H9 (cell line): Measurements from ENCODE around the gene GOLGA3. TPM values are rescaled to one million over a fixed set of nuclear protein-coding genes. Genes with fewer than 3 reads are reported as not detected.

Experiments
- DNase-seq: peaks from one replicate; pipeline ENCODE4 v3.0.0-alpha.2; 2017
- H2AFZ ChIP-seq: one replicate; pipeline ENCODE4 v1.6.1; 2013; ENCODE audit warnings: mild to moderate bottlenecking, low read length, control low read depth, moderate library complexity
- H2AK5ac ChIP-seq: 2 replicates; pipeline ENCODE4 v1.6.1; 2013; ENCODE audit warnings: low read length, control low read depth, mixed read lengths; ENCODE audit not compliant: insufficient read length
- H2BK120ac ChIP-seq: one replicate; pipeline ENCODE4 v1.6.1; 2013; ENCODE audit warnings: low read depth, mild to moderate bottlenecking, low read length, control low read depth, inconsistent platforms; ENCODE audit not compliant: poor library complexity, severe bottlenecking
- H2BK12ac ChIP-seq: 2 replicates; pipeline ENCODE4 v1.6.1; 2013; ENCODE audit warnings: low read length, control low read depth, mixed read lengths, low read depth; ENCODE audit not compliant: insufficient read length
- H2BK15ac ChIP-seq: 2 replicates; pipeline ENCODE4 v1.6.1; 2013; ENCODE audit warnings: low read depth, low read length, control low read depth
- H2BK20ac ChIP-seq: one replicate; pipeline ENCODE4 v1.6.1; 2013; ENCODE audit warnings: low read depth, mild to moderate bottlenecking, low read length, control low read depth, inconsistent platforms; ENCODE audit not compliant: poor library complexity, severe bottlenecking
- H2BK5ac ChIP-seq: 2 replicates; pipeline ENCODE4 v1.6.1; 2013; ENCODE audit warnings: low read length, control low read depth, mixed read lengths; ENCODE audit not compliant: insufficient read length
- H3K14ac ChIP-seq: 2 replicates; pipeline ENCODE4 v1.6.1; 2013; ENCODE audit warnings: low read length, control low read depth; ENCODE audit not compliant: insufficient read depth
- H3K18ac ChIP-seq: 2 replicates; pipeline ENCODE4 v1.6.1; 2013; ENCODE audit warnings: low read depth, mild to moderate bottlenecking, mixed read lengths, low read length, control low read depth; ENCODE audit not compliant: insufficient read length
- H3K23ac ChIP-seq: 2 replicates; pipeline ENCODE4 v1.6.1; 2013; ENCODE audit warnings: low read length, control low read depth, mixed read lengths, low read depth; ENCODE audit not compliant: insufficient read length
- H3K23me2 ChIP-seq: 2 replicates; pipeline ENCODE4 v1.6.1; 2013; ENCODE audit warnings: low read depth, mild to moderate bottlenecking, mixed read lengths, low read length, control low read depth; ENCODE audit not compliant: insufficient read length, poor library complexity, severe bottlenecking
- H3K27ac ChIP-seq: 2 replicates; pipeline ENCODE4 v1.5.1; 2013; ENCODE audit warnings: low read length, control low read depth, mixed read lengths, low read depth; ENCODE audit not compliant: insufficient read length
- H3K27me3 ChIP-seq: 2 replicates; pipeline ENCODE4 v1.6.1; 2013; ENCODE audit warnings: low read length, control low read depth, inconsistent platforms; ENCODE audit not compliant: insufficient read depth
- H3K4ac ChIP-seq: 2 replicates; pipeline ENCODE4 v1.6.1; 2013; ENCODE audit warnings: low read depth, mild to moderate bottlenecking, control low read depth, inconsistent platforms, low read length, moderate library complexity
- H3K4me1 ChIP-seq: 2 replicates; pipeline ENCODE4 v1.6.1; 2013; ENCODE audit warnings: low read length, control low read depth, inconsistent platforms; ENCODE audit not compliant: insufficient read depth
- H3K4me2 ChIP-seq: 2 replicates; pipeline ENCODE4 v1.6.1; 2013; ENCODE audit warnings: low read length, control low read depth, mixed read lengths; ENCODE audit not compliant: insufficient read length, insufficient read depth
- H3K56ac ChIP-seq: 2 replicates; pipeline ENCODE4 v1.6.1; 2013; ENCODE audit warnings: low read depth, mild to moderate bottlenecking, mixed read lengths, low read length, control low read depth; ENCODE audit not compliant: insufficient read length
- H3K79me1 ChIP-seq: 2 replicates; pipeline ENCODE4 v1.6.1; 2013; ENCODE audit warnings: low read depth, mild to moderate bottlenecking, moderate library complexity, low read length, control low read depth, inconsistent platforms; ENCODE audit not compliant: insufficient read depth, poor library complexity, severe bottlenecking
- H3K79me2 ChIP-seq: 2 replicates; pipeline ENCODE4 v1.6.1; 2013; ENCODE audit warnings: low read length, control low read depth, inconsistent platforms; ENCODE audit not compliant: insufficient read depth
- H3K9ac ChIP-seq: 2 replicates; pipeline ENCODE4 v1.6.1; 2013; ENCODE audit warnings: low read length, control low read depth, mixed read lengths; ENCODE audit not compliant: insufficient read length; ENCODE audit errors: extremely low read depth
- H3K9me3 ChIP-seq: one replicate; pipeline ENCODE4 v1.6.1; 2013; ENCODE audit warnings: low read depth, low read length, inconsistent platforms; ENCODE audit not compliant: control insufficient read depth
- H3T11ph ChIP-seq: one replicate; pipeline ENCODE4 v1.6.1; 2013; ENCODE audit warnings: mild to moderate bottlenecking, low read length, control low read depth, inconsistent platforms
- H4K20me1 ChIP-seq: one replicate; pipeline ENCODE4 v1.6.1; 2013; ENCODE audit not compliant: control insufficient read depth, insufficient read length, insufficient read depth
- H4K5ac ChIP-seq: 2 replicates; pipeline ENCODE4 v1.6.1; 2013; ENCODE audit warnings: low read depth, mild to moderate bottlenecking, mixed read lengths, low read length, control low read depth; ENCODE audit not compliant: insufficient read length
- H4K8ac ChIP-seq: replicated peaks from 2 replicates; pipeline ENCODE4 v1.6.1; 2013; ENCODE audit warnings: low read length, control low read depth, mixed read lengths, low read depth; ENCODE audit not compliant: insufficient read length
- H4K91ac ChIP-seq: 2 replicates; pipeline ENCODE4 v1.6.1; 2013; ENCODE audit warnings: low read depth, mild to moderate bottlenecking, moderate library complexity, mixed read lengths, low read length, control low read depth; ENCODE audit not compliant: insufficient read length
- H3K27ac Mint-ChIP-seq, 3 experiments: 2 replicates in 2 of 3; 3 replicates in 1 of 3; pipeline ENCODE4 v1.8.0; 2020 to 2021; ENCODE audit warnings: mixed read lengths in 3 of 3, mild to moderate bottlenecking in 1 of 3, moderate library complexity in 1 of 3
- H3K27me3 Mint-ChIP-seq: 2 replicates; pipeline ENCODE4 v1.8.0; 2021; ENCODE audit warnings: low read depth, mild to moderate bottlenecking, moderate library complexity, mixed read lengths
- H3K36me3 Mint-ChIP-seq, 3 experiments: 2 replicates in 2 of 3; 3 replicates in 1 of 3; pipeline ENCODE4 v1.8.0; 2020 to 2021; ENCODE audit warnings: low read depth in 3 of 3, mixed read lengths in 3 of 3; ENCODE audit not compliant: insufficient read depth in 1 of 3
- H3K4me1 Mint-ChIP-seq, 2 experiments: 2 replicates each; pipeline ENCODE4 v1.8.0; 2020; ENCODE audit warnings: mixed read lengths in 2 of 2
- H3K4me3 Mint-ChIP-seq, 2 experiments: 2 replicates in 1 of 2; 3 replicates in 1 of 2; pipeline ENCODE4 v1.8.0; 2020 to 2021; ENCODE audit warnings: mild to moderate bottlenecking in 2 of 2, mixed read lengths in 2 of 2, moderate library complexity in 1 of 2
- H3K9me3 Mint-ChIP-seq, 2 experiments: 2 replicates in 1 of 2; 3 replicates in 1 of 2; pipeline ENCODE4 v1.8.0; 2020; ENCODE audit warnings: mild to moderate bottlenecking in 2 of 2, mixed read lengths in 2 of 2, moderate library complexity in 1 of 2
- WGBS: extraction: QIAGEN DNeasy Blood & Tissue Kit; methylation state at CpG from one replicate; pipeline ENCODE4 v1.1.7; 2013; ENCODE audit warnings: missing lambda C conversion rate, low lambda C conversion rate, mixed read lengths; ENCODE audit not compliant: insufficient read length; ENCODE audit errors: extremely low coverage; 5-methylcytosine and 5-hydroxymethylcytosine counted together
- total RNA-seq: library from RNA; stranded (reverse); gene quantifications from 2 replicates; pipeline ENCODE4 v1.2.1, GENCODE V29; 2021
- TF ChIP-seq, protein P1 (sequence below): fragments of 200-600 bp; sonication (generic); conservative IDR thresholded peaks from 3 replicates; pipeline ENCODE4 v1.8.0; 2021; ENCODE audit warnings: antibody characterized with exemption, mild to moderate bottlenecking

Gene GOLGA3
- total RNA-seq, 1 experiment from 2014 or later: 40.1 TPM

DNA sequence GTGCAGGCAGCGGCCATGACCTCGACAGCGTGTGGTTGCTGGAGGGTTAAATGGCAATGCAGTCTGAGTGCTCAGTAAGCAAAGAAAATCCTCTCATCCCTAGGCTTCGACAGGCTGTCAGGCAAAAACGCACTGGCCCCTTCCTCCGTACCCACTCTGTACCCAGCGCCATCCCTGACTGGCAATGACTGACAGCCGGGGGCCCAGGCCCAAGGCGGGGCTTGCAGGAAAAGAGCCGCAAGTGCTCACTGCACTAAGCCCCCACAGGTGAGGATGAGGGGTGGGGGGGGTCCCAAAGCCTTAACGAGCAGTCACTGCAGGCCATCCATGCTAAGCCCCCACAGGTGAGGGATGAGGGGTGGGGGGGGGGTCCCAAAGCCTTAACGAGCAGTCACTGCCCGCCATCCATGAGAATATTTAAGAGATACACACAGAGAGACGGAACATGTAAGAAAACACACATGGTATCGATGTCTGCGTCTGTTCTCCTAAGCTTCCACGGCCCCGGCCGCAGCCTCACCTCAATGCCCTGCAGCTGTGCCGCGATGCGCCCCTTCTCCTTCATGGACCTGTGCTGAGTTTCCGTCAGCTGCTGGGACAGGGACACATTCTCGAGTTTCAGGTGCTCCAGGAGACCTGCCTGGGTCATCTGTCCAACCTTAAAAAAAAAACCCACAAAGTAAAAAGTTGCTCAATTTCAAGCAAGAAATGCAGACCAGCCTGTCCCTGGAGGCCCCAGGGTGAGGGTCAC, 30.7 kb downstream of the GOLGA3 start:
- H3K4me1 ChIP-seq: no peaks in the 10 kb centered on the region
- no peak overlapping the region for H2BK20ac ChIP-seq
- no peaks in the 10 kb centered on the region for H3K23me2 ChIP-seq
- no peak overlapping the region for H3K14ac ChIP-seq
- H3K9ac ChIP-seq: no peak overlapping the region
- no peak overlapping the region for H3K4me2 ChIP-seq
- no peak overlapping the region for H4K5ac ChIP-seq
- H3K9me3 Mint-ChIP-seq: no peaks in the 10 kb centered on the region
- no peak overlapping the region for H3K27ac ChIP-seq
- H3K36me3 Mint-ChIP-seq: peaks cover 28 to 82% (median 72%) of the 10 kb centered on the region in 3 experiments
- TF ChIP-seq, protein P1, sequence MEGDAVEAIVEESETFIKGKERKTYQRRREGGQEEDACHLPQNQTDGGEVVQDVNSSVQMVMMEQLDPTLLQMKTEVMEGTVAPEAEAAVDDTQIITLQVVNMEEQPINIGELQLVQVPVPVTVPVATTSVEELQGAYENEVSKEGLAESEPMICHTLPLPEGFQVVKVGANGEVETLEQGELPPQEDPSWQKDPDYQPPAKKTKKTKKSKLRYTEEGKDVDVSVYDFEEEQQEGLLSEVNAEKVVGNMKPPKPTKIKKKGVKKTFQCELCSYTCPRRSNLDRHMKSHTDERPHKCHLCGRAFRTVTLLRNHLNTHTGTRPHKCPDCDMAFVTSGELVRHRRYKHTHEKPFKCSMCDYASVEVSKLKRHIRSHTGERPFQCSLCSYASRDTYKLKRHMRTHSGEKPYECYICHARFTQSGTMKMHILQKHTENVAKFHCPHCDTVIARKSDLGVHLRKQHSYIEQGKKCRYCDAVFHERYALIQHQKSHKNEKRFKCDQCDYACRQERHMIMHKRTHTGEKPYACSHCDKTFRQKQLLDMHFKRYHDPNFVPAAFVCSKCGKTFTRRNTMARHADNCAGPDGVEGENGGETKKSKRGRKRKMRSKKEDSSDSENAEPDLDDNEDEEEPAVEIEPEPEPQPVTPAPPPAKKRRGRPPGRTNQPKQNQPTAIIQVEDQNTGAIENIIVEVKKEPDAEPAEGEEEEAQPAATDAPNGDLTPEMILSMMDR: no peak
- no peaks in the 10 kb centered on the region for H3K79me1 ChIP-seq
- no peaks in the 10 kb centered on the region; the same call in 1 of the 2 replicates for H3K27me3 Mint-ChIP-seq
- H2BK12ac ChIP-seq: no peak overlapping the region
- no peak overlapping the region for H3K4me3 Mint-ChIP-seq
- H3K27ac Mint-ChIP-seq: no peak overlapping the region; a peak in 1 of 7 replicates
- no peak overlapping the region for H2AK5ac ChIP-seq
- H4K8ac ChIP-seq: no peak overlapping the region
- H3K18ac ChIP-seq: no peak overlapping the region
- H3K4ac ChIP-seq: no peak overlapping the region
- H2AFZ ChIP-seq: no peak overlapping the region
- no peaks in the 10 kb centered on the region for H3K4me1 Mint-ChIP-seq
- no peak for DNase-seq
- no peak overlapping the region for H2BK5ac ChIP-seq
- H3K56ac ChIP-seq: no peak overlapping the region
- no peaks in the 10 kb centered on the region for H3K9me3 ChIP-seq
- no peak overlapping the region for H2BK15ac ChIP-seq
- H4K91ac ChIP-seq: no peak overlapping the region
- WGBS: no CpG with 5 or more reads among the region's 24 CpGs
- H3K79me2 ChIP-seq: no peaks in the 10 kb centered on the region
- no peak overlapping the region for H3T11ph ChIP-seq
- H3K27me3 ChIP-seq: no peaks in the 10 kb centered on the region
- peaks cover 2% of the 10 kb centered on the region for H4K20me1 ChIP-seq
- no peak overlapping the region for H3K23ac ChIP-seq
- H2BK120ac ChIP-seq: no peak overlapping the region
